Measurements from ENCODE around the gene CDC14A.

GRCh38 chr1:100361511-100362089, 9.3 kb downstream of the CDC14A start:
- TF ChIP-seq POLR2A (IDR thresholded peaks at IDR 0.05) (no peak), CTCF (IDR thresholded peaks at IDR 0.05) (no peak)

Data from body of pancreas (tissue), 4 donors.